MM.1S (cell line): Measurements from ENCODE around the gene HECTD2.

Experiments used
- EZH2 ChIP-seq: fragments of 300-600 bp; sonication (generic); optimal IDR thresholded peaks from 2 replicates; pipeline ENCODE3; 2017; ENCODE audit warnings: low read depth, mild to moderate bottlenecking, antibody characterized with exemption, low read length, mixed read lengths
- TF ChIP-seq, protein P1 (sequence below): fragments of 300-600 bp; sonication (generic); IDR thresholded peaks from 2 replicates; pipeline ENCODE4 v1.5.1; 2016; ENCODE audit warnings: antibody characterized with exemption, low read length, mixed read lengths

DNA sequence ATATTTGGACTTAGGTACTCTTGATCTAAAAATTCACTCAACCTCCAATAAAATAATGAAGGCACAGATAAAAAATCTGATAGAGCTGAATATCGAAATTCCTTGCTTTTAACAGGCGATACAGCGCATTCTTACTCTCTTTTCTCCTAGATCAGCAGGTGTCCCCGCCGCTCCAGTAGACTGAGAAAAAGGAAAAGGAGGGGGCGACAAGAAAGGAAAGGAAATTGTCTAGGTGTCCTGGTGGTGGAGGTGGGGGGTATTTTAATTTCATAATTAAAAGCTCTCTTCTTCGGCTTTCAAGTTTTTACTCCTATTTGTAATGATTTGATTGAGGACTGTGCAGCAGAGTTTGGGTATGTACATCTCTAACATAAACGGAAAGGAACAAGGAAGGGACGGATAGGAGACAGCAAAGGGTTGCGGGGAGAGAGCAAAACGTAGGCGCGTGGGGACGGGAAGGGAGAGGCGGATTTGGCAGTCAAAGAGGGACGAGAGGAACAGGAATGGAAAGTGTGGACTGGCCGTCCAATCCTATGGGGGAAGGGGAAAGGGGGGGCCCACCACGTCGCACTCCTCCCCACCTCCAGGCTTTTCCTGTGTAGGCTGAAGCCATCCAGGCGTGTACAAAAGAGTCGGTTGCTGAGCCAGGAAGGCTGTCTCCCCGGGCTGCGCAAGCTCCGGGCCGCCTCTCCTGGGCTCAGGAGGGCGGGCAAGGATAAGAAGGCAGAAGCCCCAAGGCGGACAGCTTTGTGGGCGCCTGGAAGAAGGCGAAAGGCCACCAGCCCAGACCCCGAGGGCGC lies 875 bp upstream of the HECTD2 start:
- TF ChIP-seq, protein P1, sequence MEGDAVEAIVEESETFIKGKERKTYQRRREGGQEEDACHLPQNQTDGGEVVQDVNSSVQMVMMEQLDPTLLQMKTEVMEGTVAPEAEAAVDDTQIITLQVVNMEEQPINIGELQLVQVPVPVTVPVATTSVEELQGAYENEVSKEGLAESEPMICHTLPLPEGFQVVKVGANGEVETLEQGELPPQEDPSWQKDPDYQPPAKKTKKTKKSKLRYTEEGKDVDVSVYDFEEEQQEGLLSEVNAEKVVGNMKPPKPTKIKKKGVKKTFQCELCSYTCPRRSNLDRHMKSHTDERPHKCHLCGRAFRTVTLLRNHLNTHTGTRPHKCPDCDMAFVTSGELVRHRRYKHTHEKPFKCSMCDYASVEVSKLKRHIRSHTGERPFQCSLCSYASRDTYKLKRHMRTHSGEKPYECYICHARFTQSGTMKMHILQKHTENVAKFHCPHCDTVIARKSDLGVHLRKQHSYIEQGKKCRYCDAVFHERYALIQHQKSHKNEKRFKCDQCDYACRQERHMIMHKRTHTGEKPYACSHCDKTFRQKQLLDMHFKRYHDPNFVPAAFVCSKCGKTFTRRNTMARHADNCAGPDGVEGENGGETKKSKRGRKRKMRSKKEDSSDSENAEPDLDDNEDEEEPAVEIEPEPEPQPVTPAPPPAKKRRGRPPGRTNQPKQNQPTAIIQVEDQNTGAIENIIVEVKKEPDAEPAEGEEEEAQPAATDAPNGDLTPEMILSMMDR, result no peak
- TF ChIP-seq EZH2, result no peak
